ENCODE measurements around the gene ZSWIM1.
"Not testable (repeated sequence)": the region's sequence is repeated elsewhere in the genome, so short reads cannot be mapped to it uniquely, and the experiment has no call there.

The ZSWIM1 gene

GRCh38 chr20:45853484-45853883 lies 27.5 kb upstream of the ZSWIM1 start:
- DNase-seq, result no peak

GRCh38 chr20:45857114-45857881 lies 23.7 kb upstream of the ZSWIM1 start, which contains the start of the genes ACOT8 and ZSWIM3:
TSS of gene ACOT8 (minus strand) at chr20:45857392. CDS start at chr20:45857315, 77 bp downstream.
TSS of gene ZSWIM3 (plus strand) at chr20:45857614. CDS start at chr20:45857826, 212 bp downstream.
- peak; percentile 61 to 98 (median 92) for DNase-seq

- DNase-seq, result peak in 7 of 56 donors; percentile 37 to 63 (median 54)
Observed at GRCh38 chr20:45857882-45858216, 23.2 kb upstream of the ZSWIM1 start.

- no peak for DNase-seq
Observed at GRCh38 chr20:45859916-45860315, 21.1 kb upstream of the ZSWIM1 start.

GRCh38 chr20:45860560-45861220 lies 20.3 kb upstream of the ZSWIM1 start:
- DNase-seq, result no peak

- DNase-seq, result peak in 1 of 56 donors; percentile 2
Observed at GRCh38 chr20:45861221-45862075, 19.6 kb upstream of the ZSWIM1 start.

GRCh38 chr20:45863543-45864470 lies 17.2 kb upstream of the ZSWIM1 start:
- DNase-seq, result no peak

- no peak for DNase-seq
Observed at GRCh38 chr20:45866454-45866853, 14.6 kb upstream of the ZSWIM1 start.

GRCh38 chr20:45867136-45867818 lies 13.8 kb upstream of the ZSWIM1 start:
- no peak for DNase-seq

- DNase-seq, result no peak
Observed at GRCh38 chr20:45867819-45868176, 13.2 kb upstream of the ZSWIM1 start.

GRCh38 chr20:45872626-45873025 lies 8.4 kb upstream of the ZSWIM1 start:
- DNase-seq, result no peak

GRCh38 chr20:45873409-45874103 lies 7.5 kb upstream of the ZSWIM1 start:
- no peak for DNase-seq

- not testable (repeated sequence) for DNase-seq
Observed at GRCh38 chr20:45874104-45874481, 6.9 kb upstream of the ZSWIM1 start.

- no peak for DNase-seq
Observed at GRCh38 chr20:45874576-45874975, 6.5 kb upstream of the ZSWIM1 start.

- no peak for DNase-seq
Observed at GRCh38 chr20:45878076-45878761, 2.8 kb upstream of the ZSWIM1 start.

- DNase-seq, result no peak
Observed at GRCh38 chr20:45882469-45883099, 1.6 kb downstream of the ZSWIM1 start.

- DNase-seq, result no peak
Observed at GRCh38 chr20:45883100-45883469, 2.1 kb downstream of the ZSWIM1 start.

GRCh38 chr20:45886590-45887345 lies 5.7 kb downstream of the ZSWIM1 start:
- no peak for DNase-seq

Measured in nucleus accumbens (tissue), 56 donors.